Ovary (tissue), 3 donors: Measurements from ENCODE around the gene CTNNA1.

Experiments used
- CTCF ChIP-seq, 3 donors: fragments of 450-650 bp in 2 of 3; fragments of 200-600 bp in 1 of 3; IDR thresholded peaks; one replicate each; pipeline versions ENCODE4 v1.5.1 to v1.8.0; 2016 to 2022; ENCODE audit warnings: antibody characterized with exemption in 3 of 3, mild to moderate bottlenecking in 1 of 3
- POLR2A ChIP-seq: fragments of 450-650 bp; IDR thresholded peaks from one replicate; pipeline ENCODE4 v1.6.1; 2017; ENCODE audit warnings: antibody characterized with exemption, mild to moderate bottlenecking, moderate library complexity
- donor health status: DM: no; HTN: no; CAD: no.

GRCh38 chr5:138927544-138927943 is 174.3 kb downstream of the CTNNA1 start:
- TF ChIP-seq CTCF (IDR thresholded peaks at IDR 0.05) (no peak), POLR2A (no peak)
